Activated CD4-positive, alpha-beta T cell treated with anti-CD3 and anti-CD28 coated beads, Interleukin-2, Interleukin-6, amounts not matched to agents 100 ng/mL and 50 ng/mL, durations not matched to agents 16 hours and 8 hours (primary cell): ENCODE results near the gene APBB2.
"Not testable (repeated sequence)": the region's sequence is repeated elsewhere in the genome, so short reads cannot be mapped to it uniquely, and the experiment has no call there.

Experiments used
- DNase-seq: peaks from one replicate; pipeline ENCODE4 v3.0.0-alpha.2; 2020

APBB2 gene

GRCh38 chr4:40842725-40843423 is 371.5 kb downstream of the APBB2 start:
- DNase-seq = no peak

GRCh38 chr4:40842318-40842717 is 372.0 kb downstream of the APBB2 start:
- no peak for DNase-seq

- DNase-seq = peak; percentile 82
Observed at GRCh38 chr4:40840985-40841571, 373.3 kb downstream of the APBB2 start.

GRCh38 chr4:40840255-40840984 is 373.9 kb downstream of the APBB2 start:
- no peak for DNase-seq

GRCh38 chr4:40838742-40839141 is 375.6 kb downstream of the APBB2 start:
- no peak for DNase-seq

GRCh38 chr4:40837094-40837870 is 377.1 kb downstream of the APBB2 start:
- no peak for DNase-seq

GRCh38 chr4:40833212-40833611 is 381.1 kb downstream of the APBB2 start:
- DNase-seq = no peak

- no peak for DNase-seq
Observed at GRCh38 chr4:40832175-40832574, 382.2 kb downstream of the APBB2 start.

- DNase-seq = no peak
Observed at GRCh38 chr4:40831146-40831907, 383.0 kb downstream of the APBB2 start.

GRCh38 chr4:40829586-40829985 is 384.8 kb downstream of the APBB2 start:
- DNase-seq = no peak

GRCh38 chr4:40828661-40829060 is 385.7 kb downstream of the APBB2 start:
- no peak for DNase-seq

- DNase-seq = no peak
Observed at GRCh38 chr4:40827758-40828157, 386.6 kb downstream of the APBB2 start.

GRCh38 chr4:40826821-40827220 is 387.5 kb downstream of the APBB2 start:
- no peak for DNase-seq

GRCh38 chr4:40825014-40825838 is 389.1 kb downstream of the APBB2 start:
- DNase-seq = no peak

GRCh38 chr4:40822420-40823166 is 391.7 kb downstream of the APBB2 start:
- no peak for DNase-seq

GRCh38 chr4:40820101-40820500 is 394.2 kb downstream of the APBB2 start:
- DNase-seq = no peak

- DNase-seq = not testable (repeated sequence)
Observed at GRCh38 chr4:40817157-40817556, 397.2 kb downstream of the APBB2 start.

GRCh38 chr4:40812856-40813255 is 401.5 kb downstream of the APBB2 start:
- no peak for DNase-seq

GRCh38 chr4:40812386-40812785 is 402.0 kb downstream of the APBB2 start:
- no peak for DNase-seq

GRCh38 chr4:40811956-40812355 is 402.4 kb downstream of the APBB2 start:
- DNase-seq = no peak

GRCh38 chr4:40808926-40809457 is 405.4 kb downstream of the APBB2 start:
- DNase-seq = no peak
